MM.1S (cell line): ENCODE results near the gene UCMA.

ENCODE experiments used
- DNase-seq: peaks from one replicate; pipeline ENCODE4 v3.0.0-alpha.2; 2015
- H2AFZ ChIP-seq: fragments of 300-600 bp; sonication (generic); 2 replicates; pipeline ENCODE4 v1.6.0; 2016; ENCODE audit warnings: antibody characterized with exemption, low read length
- H3F3A ChIP-seq: fragments of 300-600 bp; sonication (generic); 2 replicates; pipeline ENCODE4 v1.6.1; 2016; ENCODE audit warnings: mild to moderate bottlenecking, antibody characterized with exemption, low read length, moderate library complexity, mixed read lengths; ENCODE audit not compliant: insufficient read depth
- H3K27ac ChIP-seq: fragments of 300-600 bp; sonication (generic); 2 replicates; pipeline ENCODE4 v1.5.1; 2016; ENCODE audit warnings: mild to moderate bottlenecking, low read length
- H3K27me3 ChIP-seq: fragments of 300-600 bp; sonication (generic); replicated peaks from 2 replicates; pipeline ENCODE4 v1.6.0; 2016; ENCODE audit warnings: low read length; ENCODE audit not compliant: insufficient read depth
- H3K36me3 ChIP-seq: fragments of 300-600 bp; sonication (generic); replicated peaks from 2 replicates; pipeline ENCODE4 v1.6.1; 2016; ENCODE audit warnings: mild to moderate bottlenecking, low read length, mixed read lengths; ENCODE audit not compliant: insufficient read depth
- H3K4me1 ChIP-seq: fragments of 300-600 bp; sonication (generic); 2 replicates; pipeline ENCODE4 v1.6.1; 2016; ENCODE audit warnings: low read length, mixed read lengths
- H3K4me2 ChIP-seq: fragments of 300-600 bp; sonication (generic); 2 replicates; pipeline ENCODE4 v1.6.0; 2016; ENCODE audit warnings: low read depth, low read length
- H3K4me3 ChIP-seq: fragments of 300-600 bp; sonication (generic); 2 replicates; pipeline ENCODE4 v1.5.1; 2016; ENCODE audit warnings: low read length, mixed read lengths
- H3K79me2 ChIP-seq: fragments of 300-600 bp; sonication (generic); 2 replicates; pipeline ENCODE4 v1.6.1; 2016; ENCODE audit warnings: mixed run types, low read length, mixed read lengths
- H3K9ac ChIP-seq: fragments of 300-600 bp; sonication (generic); 2 replicates; pipeline ENCODE4 v1.6.1; 2016; ENCODE audit warnings: low read length, mixed read lengths
- H3K9me2 ChIP-seq: fragments of 300-600 bp; sonication (generic); replicated peaks from 2 replicates; pipeline ENCODE4 v1.6.1; 2016; ENCODE audit warnings: mild to moderate bottlenecking, low read length, mixed read lengths; ENCODE audit not compliant: insufficient read depth
- H3K9me3 ChIP-seq: fragments of 300-600 bp; sonication (generic); replicated peaks from 2 replicates; pipeline ENCODE4 v1.6.1; 2016; ENCODE audit warnings: mild to moderate bottlenecking, low read length, mixed read lengths; ENCODE audit not compliant: insufficient read depth
- H4K20me1 ChIP-seq: fragments of 300-600 bp; sonication (generic); 2 replicates; pipeline ENCODE4 v1.6.1; 2016; ENCODE audit warnings: mild to moderate bottlenecking, low read length, moderate library complexity, mixed read lengths; ENCODE audit not compliant: insufficient read depth
- EZH2 ChIP-seq: fragments of 300-600 bp; sonication (generic); optimal IDR thresholded peaks from 2 replicates; pipeline ENCODE3; 2017; ENCODE audit warnings: low read depth, mild to moderate bottlenecking, antibody characterized with exemption, low read length, mixed read lengths
- EZH2phosphoT487 ChIP-seq: fragments of 300-600 bp; sonication (generic); IDR thresholded peaks from 2 replicates; pipeline ENCODE4 v1.6.1; 2018; ENCODE audit warnings: antibody characterized with exemption, low read length
- TF ChIP-seq, protein P1 (sequence below): fragments of 300-600 bp; sonication (generic); IDR thresholded peaks from 2 replicates; pipeline ENCODE4 v1.5.1; 2016; ENCODE audit warnings: antibody characterized with exemption, low read length, mixed read lengths

UCMA gene

DNA sequence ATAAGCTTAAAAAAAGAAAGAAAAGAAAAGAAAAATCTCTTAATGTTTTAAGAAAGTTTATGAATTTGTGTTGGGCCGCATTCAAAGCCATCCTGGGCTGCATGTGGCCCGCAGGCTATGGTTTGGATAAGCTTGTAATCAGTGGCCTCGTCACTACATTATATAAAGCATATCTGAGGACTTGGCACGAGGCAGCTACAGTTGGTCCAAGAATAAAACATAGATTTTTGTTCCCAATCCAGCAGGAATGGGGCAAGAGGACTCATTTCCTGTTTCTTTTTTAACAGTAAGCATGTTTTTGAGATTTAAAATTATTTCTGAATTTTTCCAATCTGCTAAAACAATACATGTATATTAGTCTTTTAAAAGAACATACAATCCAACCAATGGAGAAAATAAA, 44.2 kb downstream of the UCMA start:
- no peaks in the 10 kb centered on the region for H3K9me2 ChIP-seq
- no peaks in the 10 kb centered on the region for H3K79me2 ChIP-seq
- no peak overlapping the region for H3K4me2 ChIP-seq
- no peak overlapping the region for H2AFZ ChIP-seq
- TF ChIP-seq, protein P1, sequence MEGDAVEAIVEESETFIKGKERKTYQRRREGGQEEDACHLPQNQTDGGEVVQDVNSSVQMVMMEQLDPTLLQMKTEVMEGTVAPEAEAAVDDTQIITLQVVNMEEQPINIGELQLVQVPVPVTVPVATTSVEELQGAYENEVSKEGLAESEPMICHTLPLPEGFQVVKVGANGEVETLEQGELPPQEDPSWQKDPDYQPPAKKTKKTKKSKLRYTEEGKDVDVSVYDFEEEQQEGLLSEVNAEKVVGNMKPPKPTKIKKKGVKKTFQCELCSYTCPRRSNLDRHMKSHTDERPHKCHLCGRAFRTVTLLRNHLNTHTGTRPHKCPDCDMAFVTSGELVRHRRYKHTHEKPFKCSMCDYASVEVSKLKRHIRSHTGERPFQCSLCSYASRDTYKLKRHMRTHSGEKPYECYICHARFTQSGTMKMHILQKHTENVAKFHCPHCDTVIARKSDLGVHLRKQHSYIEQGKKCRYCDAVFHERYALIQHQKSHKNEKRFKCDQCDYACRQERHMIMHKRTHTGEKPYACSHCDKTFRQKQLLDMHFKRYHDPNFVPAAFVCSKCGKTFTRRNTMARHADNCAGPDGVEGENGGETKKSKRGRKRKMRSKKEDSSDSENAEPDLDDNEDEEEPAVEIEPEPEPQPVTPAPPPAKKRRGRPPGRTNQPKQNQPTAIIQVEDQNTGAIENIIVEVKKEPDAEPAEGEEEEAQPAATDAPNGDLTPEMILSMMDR = no peak
- TF ChIP-seq EZH2 = no peak
- no peak for TF ChIP-seq EZH2phosphoT487
- no peaks in the 10 kb centered on the region for H3K27me3 ChIP-seq
- no peak overlapping the region for H3K27ac ChIP-seq
- no peaks in the 10 kb centered on the region for H3K4me1 ChIP-seq
- no peaks in the 10 kb centered on the region for H3F3A ChIP-seq
- DNase-seq = no peak
- no peaks in the 10 kb centered on the region; the same call in 1 of the 2 replicates for H3K36me3 ChIP-seq
- H3K9me3 ChIP-seq = no peaks in the 10 kb centered on the region
- no peaks in the 10 kb centered on the region for H4K20me1 ChIP-seq
- H3K9ac ChIP-seq = no peak overlapping the region
- no peak overlapping the region for H3K4me3 ChIP-seq

DNA sequence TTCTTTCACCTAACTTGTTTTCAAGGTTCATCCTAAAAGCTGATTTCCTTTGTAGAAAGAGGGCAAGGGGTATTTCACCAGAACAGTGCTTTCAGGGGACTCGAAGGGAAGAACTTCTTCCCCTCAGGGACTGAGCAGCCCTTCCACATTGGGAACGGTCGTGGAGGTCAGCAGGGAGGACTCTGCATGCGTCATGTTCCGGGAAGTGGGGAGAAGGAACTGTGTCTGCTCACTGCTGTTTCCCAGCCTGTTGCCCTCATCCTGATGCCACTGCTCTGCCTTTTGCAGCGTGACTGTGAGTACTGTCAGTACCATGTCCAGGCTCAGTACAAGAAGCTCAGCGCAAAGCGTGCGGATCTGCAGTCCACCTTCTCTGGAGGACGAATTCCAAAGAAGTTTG, 45.6 kb downstream of the UCMA start:
- H3K36me3 ChIP-seq = no peaks in the 10 kb centered on the region; the same call in 1 of the 2 replicates
- no peaks in the 10 kb centered on the region for H4K20me1 ChIP-seq
- no peaks in the 10 kb centered on the region for H3K79me2 ChIP-seq
- no peak for DNase-seq
- TF ChIP-seq, protein P1 = no peak
- TF ChIP-seq EZH2phosphoT487 (no peak), EZH2 (no peak)
- no peak overlapping the region for H2AFZ ChIP-seq
- no peak overlapping the region for H3K4me2 ChIP-seq
- no peak overlapping the region for H3K4me3 ChIP-seq
- H3K27me3 ChIP-seq = no peaks in the 10 kb centered on the region
- no peaks in the 10 kb centered on the region for H3K9me2 ChIP-seq
- no peak overlapping the region for H3K27ac ChIP-seq
- H3F3A ChIP-seq = no peaks in the 10 kb centered on the region
- H3K9ac ChIP-seq = no peak overlapping the region
- no peaks in the 10 kb centered on the region for H3K9me3 ChIP-seq
- no peaks in the 10 kb centered on the region for H3K4me1 ChIP-seq

DNA sequence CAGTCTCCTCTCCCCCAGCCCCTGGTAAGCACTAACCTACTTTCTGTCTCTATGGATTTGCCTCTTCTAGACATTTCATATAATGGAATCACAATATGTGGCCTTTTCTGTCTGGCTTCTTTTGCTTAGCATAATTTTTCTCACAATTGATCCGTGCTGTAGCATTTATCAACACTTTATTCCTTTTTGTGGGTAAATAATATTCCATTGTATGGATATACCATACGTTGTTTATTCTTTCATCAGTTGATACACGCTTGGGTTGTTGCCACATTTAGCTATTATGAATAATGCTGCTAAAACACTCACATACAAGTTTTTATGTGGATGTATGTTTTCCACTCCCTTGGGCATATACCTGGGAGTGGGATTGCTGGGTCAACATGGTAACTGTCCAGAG, 47.0 kb downstream of the UCMA start:
- no peaks in the 10 kb centered on the region for H3F3A ChIP-seq
- no peaks in the 10 kb centered on the region for H3K9me3 ChIP-seq
- H3K4me3 ChIP-seq = no peak overlapping the region
- H3K27me3 ChIP-seq = no peaks in the 10 kb centered on the region
- DNase-seq = no peak
- H4K20me1 ChIP-seq = no peaks in the 10 kb centered on the region
- no peak overlapping the region for H3K9ac ChIP-seq
- no peak overlapping the region for H3K27ac ChIP-seq
- no peak overlapping the region for H3K4me2 ChIP-seq
- H3K36me3 ChIP-seq = no peaks in the 10 kb centered on the region; the same call in 1 of the 2 replicates
- H3K79me2 ChIP-seq = no peaks in the 10 kb centered on the region
- TF ChIP-seq EZH2 = no peak
- TF ChIP-seq, protein P1 = no peak
- no peak for TF ChIP-seq EZH2phosphoT487
- no peaks in the 10 kb centered on the region for H3K9me2 ChIP-seq
- H3K4me1 ChIP-seq = no peaks in the 10 kb centered on the region
- H2AFZ ChIP-seq = no peak overlapping the region
